DMS79 treated with DMSO at 0.1 percent for 48 hours (cell line): ENCODE results near the gene SCAMP3.

Experiments used
- DNase-seq: peaks from one replicate; lab custom pipeline; 2025; lab: John Stamatoyannopoulos, UW

The SCAMP3 gene

GRCh38 chr1:155285631-155286044 lies 23.5 kb upstream of the SCAMP3 start:
- no peak for DNase-seq

GRCh38 chr1:155285063-155285462 lies 22.9 kb upstream of the SCAMP3 start:
- DNase-seq, result no peak

DNA sequence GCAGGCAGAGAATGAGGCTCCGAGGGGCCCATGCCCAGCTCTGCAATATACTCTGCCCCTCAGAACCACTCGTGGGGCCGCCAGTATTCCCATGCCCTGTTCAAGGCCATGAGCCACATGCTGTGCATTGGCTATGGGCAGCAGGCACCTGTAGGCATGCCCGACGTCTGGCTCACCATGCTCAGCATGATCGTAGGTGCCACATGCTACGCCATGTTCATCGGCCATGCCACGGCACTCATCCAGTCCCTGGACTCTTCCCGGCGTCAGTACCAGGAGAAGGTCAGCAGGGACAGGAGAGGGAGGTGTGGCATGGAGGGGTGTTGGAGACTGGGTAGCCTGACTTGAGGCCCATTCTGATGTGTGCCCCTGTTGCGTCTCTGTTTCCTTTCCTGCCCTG lies 22.3 kb upstream of the SCAMP3 start:
- DNase-seq, result no peak

- DNase-seq, result no peak
Measured at GRCh38 chr1:155282488-155283091, 20.4 kb upstream of the SCAMP3 start.

GRCh38 chr1:155279268-155279667 lies 17.1 kb upstream of the SCAMP3 start:
- no peak for DNase-seq

GRCh38 chr1:155278689-155279160 lies 16.6 kb upstream of the SCAMP3 start:
- DNase-seq, result no peak

DNA sequence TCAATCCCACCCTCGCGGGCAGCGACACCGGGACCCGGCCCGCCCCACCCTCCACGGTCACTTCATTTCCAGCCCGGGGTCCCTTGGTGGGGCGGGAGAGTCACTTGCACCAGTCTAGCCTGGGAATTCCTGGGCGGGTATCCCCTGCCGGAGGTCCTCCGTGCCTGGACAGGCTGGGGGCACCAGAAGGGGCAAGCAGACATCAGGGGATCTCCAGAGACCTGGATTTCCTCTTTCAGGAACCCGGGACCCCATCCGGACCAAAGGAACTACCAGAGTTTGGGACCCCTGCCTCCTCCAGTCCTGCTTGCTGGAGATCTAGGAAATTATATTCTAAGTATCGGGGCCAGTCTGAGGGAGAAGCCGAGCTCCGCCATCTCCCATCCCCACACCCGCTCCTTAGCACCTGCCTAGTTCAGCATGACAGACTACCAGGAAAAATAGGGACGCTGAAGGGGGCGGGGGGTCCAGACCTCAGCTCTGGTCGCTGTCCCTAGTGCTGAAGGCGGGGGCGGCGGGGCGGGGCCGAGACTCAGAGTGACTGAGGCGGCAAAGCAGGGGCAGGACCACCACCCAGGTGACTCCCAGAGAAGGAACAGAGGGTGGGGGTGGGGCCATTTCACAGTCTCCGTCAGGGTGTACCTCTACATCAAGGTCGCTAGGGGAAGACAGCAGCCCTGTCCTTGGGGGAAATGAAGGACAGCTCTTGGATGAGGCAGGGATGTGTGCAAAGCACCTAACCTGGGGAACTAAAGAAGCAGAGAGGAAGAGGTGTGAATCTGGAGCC lies 15.9 kb upstream of the SCAMP3 start:
- DNase-seq, result peak; percentile 74

DNA sequence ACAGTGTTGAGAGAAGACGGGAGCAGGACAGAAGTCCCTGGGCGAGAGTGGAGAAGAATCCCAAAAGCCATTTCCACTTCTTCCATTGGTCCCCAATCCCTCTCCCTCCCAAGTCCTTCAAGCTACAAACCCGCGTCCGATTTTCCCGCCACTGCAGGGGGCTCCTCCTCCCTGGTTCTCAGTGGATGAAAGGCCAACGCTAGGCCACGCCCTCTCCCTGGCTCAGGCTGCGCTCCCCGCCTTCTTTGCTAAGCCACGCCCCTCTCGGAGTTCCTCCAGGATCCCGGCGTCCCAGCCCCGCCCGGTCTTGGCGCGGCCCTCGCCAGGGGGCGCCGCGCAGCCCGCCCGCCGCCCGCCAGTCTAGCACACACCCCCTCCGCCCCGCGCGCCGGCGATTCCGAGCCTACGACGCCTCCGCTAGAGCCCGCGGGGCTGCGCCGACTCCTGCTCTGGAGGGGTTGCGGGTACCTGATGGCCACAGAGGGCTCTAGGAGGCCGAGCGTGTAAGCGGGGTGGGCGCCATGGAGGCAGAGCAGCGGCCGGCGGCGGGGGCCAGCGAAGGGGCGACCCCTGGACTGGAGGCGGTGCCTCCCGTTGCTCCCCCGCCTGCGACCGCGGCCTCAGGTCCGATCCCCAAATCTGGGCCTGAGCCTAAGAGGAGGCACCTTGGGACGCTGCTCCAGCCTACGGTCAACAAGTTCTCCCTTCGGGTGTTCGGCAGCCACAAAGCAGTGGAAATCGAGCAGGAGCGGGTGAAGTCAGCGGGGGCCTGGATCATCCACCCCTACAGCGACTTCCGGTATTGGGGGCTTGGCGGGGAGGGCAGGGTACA lies 15.1 kb upstream of the SCAMP3 start, which contains the start of gene HCN3:
Gene HCN3 (plus strand): TSS at position 394 of the 832 bp plus-strand sequence. CDS start 128 bp downstream, at position 522.
- DNase-seq, result peak; percentile 98

DNA sequence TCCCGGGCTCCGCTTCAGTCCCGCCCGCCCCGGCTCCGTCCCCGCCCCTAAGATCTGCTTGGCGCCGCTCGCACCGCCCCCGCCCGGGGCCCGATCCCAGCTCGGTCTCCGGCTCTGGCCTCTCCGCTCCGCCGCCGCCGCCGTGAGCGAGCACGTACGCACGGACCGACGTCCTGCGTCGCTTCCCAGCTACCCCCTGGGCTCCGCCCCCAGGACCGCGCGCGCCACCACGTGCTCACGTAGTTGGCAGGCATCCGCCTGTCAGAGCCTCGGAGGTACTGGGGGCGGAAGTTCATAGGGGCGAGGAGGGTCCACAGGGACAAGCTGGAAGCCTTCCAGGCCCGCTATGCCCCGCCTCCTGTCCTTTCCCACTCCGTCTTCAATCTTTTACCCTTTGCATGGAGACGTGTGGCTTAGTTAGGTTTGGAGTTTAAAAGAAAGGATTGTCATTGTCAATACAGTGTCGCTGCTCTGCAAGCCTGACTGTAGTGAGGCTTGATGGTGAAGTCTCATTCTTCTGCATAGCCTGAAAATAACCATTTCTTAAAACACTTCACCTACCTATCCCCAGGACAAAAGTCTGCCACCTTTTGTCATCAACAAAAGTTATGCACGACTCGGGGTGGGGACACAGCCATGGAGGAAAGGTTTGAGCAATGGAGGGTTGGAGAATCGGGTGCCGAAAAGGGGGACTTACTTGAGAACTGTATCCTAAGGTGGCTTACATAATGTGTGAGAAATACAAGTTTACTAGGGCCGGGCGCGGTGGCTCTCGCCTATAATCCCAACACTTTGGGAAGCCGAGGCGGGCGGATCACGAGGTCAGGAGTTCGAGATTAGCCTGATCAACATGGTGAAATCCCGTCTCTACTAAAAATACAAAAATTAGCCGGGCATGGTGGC lies 11.4 kb upstream of the SCAMP3 start, which contains the start of gene CLK2:
Gene CLK2 (minus strand): TSS at position 162 of the 903 bp plus-strand sequence. CDS start 2,527 bp downstream, outside the sequence.
- DNase-seq, result peak; percentile 94

DNA sequence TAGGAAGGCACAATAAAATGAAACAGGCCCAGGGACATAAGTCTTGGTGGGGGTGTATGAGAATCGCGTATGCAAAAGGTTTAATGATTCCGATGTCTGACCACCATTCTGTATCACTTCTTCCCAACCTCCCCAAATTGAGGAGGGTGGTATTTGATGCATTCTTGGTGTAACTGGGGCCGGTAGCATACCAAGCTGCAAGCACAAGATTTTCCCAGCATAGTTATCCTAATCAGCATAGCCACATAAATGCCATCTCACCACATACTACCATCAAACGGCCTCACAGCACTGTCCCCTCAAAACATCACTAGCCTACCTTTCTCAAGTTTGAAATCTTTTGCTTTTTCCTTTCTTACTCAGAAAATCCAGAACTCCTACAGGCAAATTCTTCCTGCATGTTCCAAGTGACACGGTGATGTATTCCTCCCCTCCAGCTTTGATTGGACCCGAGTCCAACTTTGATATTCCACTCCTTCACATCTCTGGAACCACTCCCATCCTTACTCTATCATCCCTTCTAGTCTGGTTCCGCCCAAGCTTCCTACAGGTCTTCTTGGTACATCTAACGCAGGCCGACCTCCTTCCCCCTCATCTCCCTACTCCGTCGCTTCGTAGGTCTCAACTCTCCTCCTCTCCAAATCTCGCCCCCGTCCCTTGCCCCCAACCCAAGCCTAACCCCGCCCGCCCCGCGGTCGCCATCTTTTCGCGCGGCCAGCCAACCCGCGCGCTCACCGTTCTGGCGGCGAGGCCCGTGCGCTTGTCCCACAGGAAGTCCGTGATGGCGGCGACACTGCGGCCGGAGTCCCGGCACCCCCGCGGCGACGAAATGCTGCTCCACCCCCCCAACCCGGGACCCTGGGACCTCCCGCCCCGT lies 10.5 kb upstream of the SCAMP3 start:
- peak; percentile 59 for DNase-seq

DNA sequence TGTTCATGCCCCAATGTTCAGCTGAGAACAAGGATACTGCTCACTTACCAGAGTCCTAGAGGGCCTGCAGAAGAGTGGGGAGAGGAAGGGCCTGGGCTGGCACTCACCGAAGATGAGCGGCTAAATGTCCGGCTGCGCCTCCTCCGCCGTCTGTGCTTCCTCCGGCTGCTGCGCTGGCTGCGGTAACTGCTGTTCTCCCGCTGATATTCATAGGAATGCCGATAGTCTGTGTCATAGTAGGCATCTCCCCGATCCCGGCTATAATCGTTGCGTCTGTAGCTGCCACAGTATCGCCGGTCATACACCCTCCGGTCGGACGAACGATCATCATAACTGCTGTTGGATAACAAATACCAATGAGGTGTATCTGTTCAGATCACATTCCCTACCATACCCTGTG lies 7.2 kb upstream of the SCAMP3 start:
- no peak for DNase-seq

DNA sequence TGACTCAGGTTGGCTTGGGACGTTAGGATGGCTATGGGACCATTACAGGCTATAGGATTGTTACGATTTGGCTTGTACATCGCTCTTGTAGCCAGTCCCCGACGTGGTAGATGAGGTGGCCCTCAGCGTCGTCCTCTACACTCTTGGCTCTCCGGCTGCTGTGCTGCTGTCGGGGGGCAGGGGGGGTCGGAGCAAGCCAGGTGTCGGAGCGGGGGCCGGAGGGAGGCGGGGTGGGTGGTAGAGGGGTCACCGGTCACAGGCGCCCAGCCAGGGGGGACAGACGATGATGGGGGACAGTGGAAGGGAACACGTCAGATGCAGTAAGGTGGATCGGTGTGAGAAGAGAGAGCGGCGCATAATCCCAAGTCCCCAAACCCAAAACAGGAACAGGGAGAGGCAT lies 6.5 kb upstream of the SCAMP3 start:
- no peak for DNase-seq

GRCh38 chr1:155267373-155267772 lies 5.2 kb upstream of the SCAMP3 start:
- DNase-seq, result no peak

- no peak for DNase-seq
Measured at GRCh38 chr1:155266553-155266952, 4.4 kb upstream of the SCAMP3 start.

DNA sequence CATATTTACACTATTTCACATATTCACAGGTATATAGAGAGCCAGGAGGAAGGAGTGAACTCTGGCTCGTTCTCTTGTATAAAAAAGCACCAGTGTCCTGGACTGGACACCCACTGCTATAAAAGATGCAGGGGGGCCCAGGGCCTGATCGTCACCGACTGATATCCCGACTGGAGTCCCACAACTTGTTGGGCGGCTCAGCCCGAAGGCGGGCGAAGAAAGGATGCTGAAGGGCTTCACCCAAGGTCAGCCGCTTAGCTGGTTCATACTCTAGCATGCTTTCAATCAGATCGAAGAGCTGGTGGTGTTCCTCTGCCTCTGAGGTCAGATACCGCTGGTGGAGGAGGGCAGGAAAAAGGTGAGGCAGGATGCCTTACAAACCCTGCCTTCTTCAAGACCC lies 907 bp upstream of the SCAMP3 start:
- no peak for DNase-seq

DNA sequence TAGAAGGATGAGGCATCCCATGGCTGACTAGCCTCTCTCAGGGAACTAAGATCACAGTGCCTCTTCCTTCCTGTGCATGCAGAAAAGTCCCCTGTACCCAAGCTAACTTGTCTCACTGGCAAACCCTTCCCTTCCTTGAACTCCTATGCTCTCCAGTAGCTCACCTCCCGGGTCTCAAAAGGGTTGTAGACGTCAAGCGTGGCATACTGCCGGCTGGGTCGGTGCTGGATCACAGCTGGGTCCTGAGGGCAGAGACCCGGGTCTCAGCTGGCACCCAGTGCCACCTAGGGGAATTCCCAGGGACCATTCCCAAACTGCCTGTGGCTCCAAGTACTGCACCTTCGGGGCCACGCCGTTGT lies 688 bp downstream of the SCAMP3 start:
- DNase-seq, result no peak

GRCh38 chr1:155260276-155260675 lies 1.9 kb downstream of the SCAMP3 start:
- DNase-seq, result no peak

GRCh38 chr1:155256058-155256852 lies 5.9 kb downstream of the SCAMP3 start:
- no peak for DNase-seq

- peak; percentile 84 for DNase-seq
Measured at GRCh38 chr1:155255243-155256007, 6.7 kb downstream of the SCAMP3 start, which contains the start of gene ENTREP3. Gene ENTREP3, minus strand, starts transcription at chr1:155255483. Its CDS starts 606 bp downstream, at chr1:155254877.
